Aorta (tissue), 5 donors: ENCODE results near the gene MAP6. TPM values are rescaled to one million over a fixed set of nuclear protein-coding genes. Genes with fewer than 3 reads are reported as not detected.
A peak's percentile ranks its signal among the peaks of the same experiment; 100 is the strongest.

Experiments used
- ATAC-seq: fragments of 200-7000 bp; cut with Tn5 transposase; one replicate; pipeline ENCODE4 v1.9.1; 2022; ENCODE audit warnings: moderate library complexity; ENCODE audit not compliant: low FRiP score
- DNase-seq, 2 donors: peaks; one replicate each; pipeline ENCODE4 v3.0.0-alpha.2; 2020
- H3K27ac ChIP-seq, 2 donors: one replicate each; pipeline ENCODE4 v1.5.1; 2013; ENCODE audit warnings: low read length in 2 of 2, mild to moderate bottlenecking in 2 of 2, moderate library complexity in 2 of 2, control low read depth in 1 of 2, inconsistent platforms in 1 of 2, low read depth in 1 of 2
- H3K27me3 ChIP-seq, 2 donors: one replicate each; pipeline ENCODE4 v1.6.1; 2013; ENCODE audit warnings: control low read depth in 1 of 2, low read length in 1 of 2, mild to moderate bottlenecking in 1 of 2, moderate library complexity in 1 of 2; ENCODE audit not compliant: insufficient read depth in 2 of 2, control insufficient read depth in 1 of 2
- H3K36me3 ChIP-seq, 2 donors: one replicate each; pipeline ENCODE4 v1.6.1; 2013; ENCODE audit warnings: control low read depth in 1 of 2, low read length in 1 of 2, mild to moderate bottlenecking in 1 of 2; ENCODE audit not compliant: insufficient read depth in 2 of 2, control insufficient read depth in 1 of 2
- H3K4me1 ChIP-seq, 2 donors: one replicate each; pipeline ENCODE4 v1.6.1; 2013; ENCODE audit warnings: low read length in 2 of 2, control low read depth in 1 of 2, mild to moderate bottlenecking in 1 of 2, moderate library complexity in 1 of 2; ENCODE audit not compliant: insufficient read depth in 2 of 2, control insufficient read depth in 1 of 2
- H3K4me3 ChIP-seq, 2 donors: one replicate each; pipeline ENCODE4 v1.5.1; 2013; ENCODE audit warnings: low read length in 2 of 2, control low read depth in 1 of 2, mild to moderate bottlenecking in 1 of 2
- H3K9me3 ChIP-seq: one replicate; pipeline ENCODE4 v1.6.1; 2013; ENCODE audit warnings: mild to moderate bottlenecking, low read length; ENCODE audit not compliant: control insufficient read depth
- WGBS, 2 donors: extraction: QIAGEN DNeasy Blood & Tissue Kit; methylation state at CpG; one replicate each; pipeline ENCODE4 v1.1.7; 2013; 5-methylcytosine and 5-hydroxymethylcytosine counted together
- intact Hi-C, 2 donors: fragments of 100-400 bp; cut with DNase I; formaldehyde crosslinking; loops; one replicate each; pipeline versions ENCODE4 v1.14.2 to v1.15.0; 2022
- polyA plus RNA-seq, 2 donors: library from polyadenylated mRNA; stranded (reverse); fragments of 200-250 nt; gene quantifications; one replicate each; pipeline ENCODE4 v1.2.3, GENCODE V29; 2013
- total RNA-seq, 2 donors: library from RNA; stranded (reverse); fragmentation: NEBNext Ultra II Directional; extraction: Animal tissue kit (Norgen Biotek cat#: 25700); gene quantifications; one replicate each; pipeline ENCODE4 v1.2.1, GENCODE V29; 2021
- donor health status: healthy with polysubstance abuse.
- donor health status: Bipolar disorder and iron deficiency.
- donor health status: DM: no; HTN: no; CAD: no.
- donor health status: DM: no; HTN: no; CAD: no.
- donor health status: DM: yes; HTN: yes; CAD: no.

The MAP6 gene
- total and polyA plus RNA-seq, 4 donors, result 6.4 to 16.7 (median 11.3) TPM

DNA sequence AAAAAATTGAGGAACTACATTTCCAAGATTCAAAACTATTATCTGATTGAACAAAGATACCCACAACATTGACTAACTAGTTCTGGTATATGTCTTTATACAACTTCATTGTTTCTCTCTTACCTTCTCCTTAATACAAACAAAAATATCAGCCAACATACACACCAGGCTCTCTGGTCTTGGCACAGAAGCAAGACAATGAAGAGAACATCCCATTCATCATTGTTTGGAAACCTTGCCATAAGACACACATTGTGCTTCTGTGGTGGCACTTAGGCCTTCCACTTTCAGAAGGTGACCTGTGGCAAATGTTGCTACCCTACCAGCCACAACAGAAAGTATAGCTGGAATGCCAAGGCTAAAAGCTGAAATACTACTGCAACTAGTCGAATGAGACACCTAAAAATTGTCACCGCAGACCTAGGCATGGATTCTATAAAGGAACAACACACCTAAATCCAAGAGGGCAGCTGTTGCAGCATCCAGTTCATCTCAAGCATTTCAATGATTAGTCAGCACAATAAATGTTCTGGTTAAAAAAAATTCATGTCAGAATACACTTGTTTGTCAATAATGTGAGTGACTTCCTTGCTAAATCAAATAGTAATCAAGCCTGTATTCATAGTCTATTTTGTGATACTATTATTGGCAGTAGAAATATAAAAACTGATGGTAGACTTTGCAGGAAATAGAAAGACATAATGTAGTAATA, 26.3 kb downstream of the MAP6 start:
- ATAC-seq, result no peak
- Histone ChIP-seq H3K4me1 (peaks cover 0 to 2% of the 10 kb centered on the region in 2 donors), H3K36me3 (no peaks in the 10 kb centered on the region), H3K4me3 (no peak overlapping the region), H3K9me3 (no peaks in the 10 kb centered on the region), H3K27me3 (no peaks in the 10 kb centered on the region), H3K27ac (no peak overlapping the region)
- 92 to 94% methylated on average over 2 of the region's 2 CpGs for WGBS, 2 donors
- intact Hi-C loops, result no loop called here
- DNase-seq, result no peak

DNA sequence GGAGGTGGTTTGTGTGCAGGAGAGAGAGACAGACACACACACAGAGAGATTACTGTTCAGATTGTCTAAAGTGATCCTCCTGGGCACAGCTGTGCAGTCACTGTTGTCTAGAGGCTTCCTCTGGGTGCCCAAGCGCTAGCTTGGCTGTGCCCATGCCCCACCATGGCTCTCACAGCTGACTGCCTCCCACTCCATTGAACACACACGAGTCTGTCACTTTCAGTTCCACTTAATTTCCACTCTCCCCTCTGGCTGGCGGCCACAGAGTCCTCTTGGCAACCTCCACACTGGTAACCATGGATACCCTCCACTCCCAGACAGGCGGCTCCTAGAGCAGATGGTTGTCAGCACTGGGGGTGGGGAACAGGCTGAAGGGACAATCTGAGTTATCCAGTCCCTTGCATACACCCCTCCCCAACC, 29.1 kb downstream of the MAP6 start:
- peaks cover 3 to 5% of the 10 kb centered on the region in 2 donors for H3K4me1 ChIP-seq
- WGBS, 2 donors, result 1 to 2% methylated on average over 4 of the region's 4 CpGs
- intact Hi-C loops, result no loop called here
- no peak overlapping the region for H3K4me3 ChIP-seq
- peak; percentile 86 to 92 for DNase-seq
- no peaks in the 10 kb centered on the region for H3K27me3 ChIP-seq
- H3K9me3 ChIP-seq, result no peaks in the 10 kb centered on the region
- H3K36me3 ChIP-seq, result no peaks in the 10 kb centered on the region
- ATAC-seq, result peak; percentile 84
- H3K27ac ChIP-seq, result no peak overlapping the region

DNA sequence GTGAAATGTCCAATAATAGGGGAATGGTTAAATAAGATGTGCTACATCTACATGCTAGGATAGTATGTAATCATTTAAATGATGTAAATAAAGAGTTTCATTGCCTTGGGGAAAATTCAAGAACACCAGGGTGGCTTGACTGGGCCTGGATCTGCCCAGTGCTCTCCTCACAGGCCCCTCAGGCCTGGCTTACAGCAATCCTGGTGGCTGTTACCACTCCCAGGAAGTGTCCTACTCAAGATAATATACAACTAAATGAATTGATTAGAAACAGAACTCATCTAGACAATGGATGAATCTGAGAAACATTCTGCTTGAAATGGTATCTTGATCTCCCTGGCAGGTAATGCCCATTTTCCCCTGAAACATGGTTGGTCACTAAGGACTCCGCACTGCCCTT, 30.8 kb downstream of the MAP6 start:
- H3K4me3 ChIP-seq, result no peak overlapping the region
- no peaks in the 10 kb centered on the region for H3K36me3 ChIP-seq
- H3K27ac ChIP-seq, result no peak overlapping the region
- WGBS, 2 donors, result 97 to 100% methylated on average over 1 of the region's 1 CpG
- DNase-seq, result no peak
- peaks cover 3 to 6% of the 10 kb centered on the region in 2 donors for H3K4me1 ChIP-seq
- no peaks in the 10 kb centered on the region for H3K27me3 ChIP-seq
- H3K9me3 ChIP-seq, result no peaks in the 10 kb centered on the region
- intact Hi-C loops, result no loop called here
- ATAC-seq, result no peak

DNA sequence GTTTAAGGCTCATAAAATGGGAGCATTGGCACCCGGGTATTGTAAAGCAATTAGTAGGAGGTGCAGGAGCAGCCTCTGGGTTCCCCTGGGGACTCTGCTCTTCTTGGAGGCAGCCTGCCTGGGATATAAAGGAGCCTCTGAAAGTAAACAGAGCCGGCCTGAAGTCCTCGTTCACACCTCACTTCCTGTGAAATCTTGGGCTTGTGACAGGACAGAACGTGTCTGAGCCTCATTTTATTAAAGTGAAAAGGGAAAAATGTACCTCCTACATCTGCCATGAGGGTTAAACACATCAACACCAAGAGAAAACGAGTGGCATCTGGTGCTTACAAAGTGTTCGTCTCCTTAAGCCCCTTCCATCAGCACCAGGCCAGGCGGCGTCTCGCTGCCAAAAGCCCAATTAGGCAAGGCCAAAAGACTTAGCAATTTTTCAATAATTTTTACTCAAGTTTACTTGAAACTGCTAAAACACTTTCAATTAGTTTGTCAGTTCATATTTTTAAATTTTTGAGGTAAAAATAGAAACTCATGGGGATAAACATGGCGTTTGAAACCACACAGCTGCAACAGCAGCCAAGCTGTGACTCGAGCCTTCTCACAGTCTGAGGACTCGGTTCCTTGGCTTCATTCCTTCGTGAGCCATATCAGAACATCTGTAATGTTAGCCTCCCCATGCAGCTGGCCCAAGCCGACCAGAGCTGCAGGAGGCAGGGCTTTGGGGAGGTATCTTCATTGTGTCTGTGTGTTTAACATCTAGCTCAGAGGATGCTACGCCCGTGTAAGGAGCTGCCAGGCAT, 33.6 kb downstream of the MAP6 start:
- Histone ChIP-seq H3K4me1 (peaks cover 3 to 6% of the 10 kb centered on the region in 2 donors), H3K27ac (peak overlapping the region; percentile 8 to 62), H3K36me3 (no peaks in the 10 kb centered on the region), H3K27me3 (no peaks in the 10 kb centered on the region), H3K9me3 (no peaks in the 10 kb centered on the region), H3K4me3 (peak overlapping the region in 1 of 2 donors; percentile 6)
- ATAC-seq (peak; percentile 48), DNase-seq (peak in 1 of 2 donors; percentile 76)
- 17 to 22% methylated on average over 16 of the region's 16 CpGs for WGBS, 2 donors
- intact Hi-C loops, result no loop called here

DNA sequence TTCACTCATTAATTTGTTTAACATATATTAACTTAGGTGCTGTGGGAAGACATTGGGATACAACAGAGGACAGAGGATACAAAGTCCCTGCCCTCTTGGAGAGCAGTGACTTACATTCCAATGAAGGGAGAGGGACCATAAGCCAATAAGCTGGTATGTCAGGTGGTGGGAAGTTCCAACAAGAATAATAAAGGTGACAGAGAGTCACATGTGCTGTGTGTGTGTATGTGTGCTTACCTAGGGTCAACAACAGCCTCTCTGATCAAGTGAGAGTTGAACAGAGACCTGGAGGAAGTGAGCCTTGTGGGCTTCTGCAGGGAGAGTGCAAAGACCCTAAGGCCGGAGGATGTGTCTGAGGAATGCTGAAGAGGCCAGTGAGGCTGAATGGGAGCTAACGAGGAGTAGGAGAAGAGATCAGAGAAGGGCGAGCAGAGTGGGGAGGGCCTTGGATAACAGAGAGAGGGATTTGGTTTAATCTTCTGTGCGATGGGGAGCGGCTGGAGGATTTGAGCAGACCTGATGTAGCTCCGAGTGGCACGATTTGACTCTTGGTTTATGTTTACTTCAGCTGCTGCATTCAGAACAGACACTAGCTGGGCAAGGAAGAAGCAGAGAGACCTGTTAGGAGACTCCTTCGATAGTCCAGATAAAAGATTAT, 35.3 kb downstream of the MAP6 start:
- H3K4me3 ChIP-seq, result no peak overlapping the region
- DNase-seq, result no peak
- H3K36me3 ChIP-seq, result no peaks in the 10 kb centered on the region
- H3K27me3 ChIP-seq, result no peaks in the 10 kb centered on the region
- intact Hi-C loops, result no loop called here
- H3K4me1 ChIP-seq, result peaks cover 2 to 6% of the 10 kb centered on the region in 2 donors
- no peak overlapping the region for H3K27ac ChIP-seq
- WGBS, 2 donors, result 94 to 97% methylated on average over 8 of the region's 8 CpGs
- no peaks in the 10 kb centered on the region for H3K9me3 ChIP-seq
- no peak for ATAC-seq

DNA sequence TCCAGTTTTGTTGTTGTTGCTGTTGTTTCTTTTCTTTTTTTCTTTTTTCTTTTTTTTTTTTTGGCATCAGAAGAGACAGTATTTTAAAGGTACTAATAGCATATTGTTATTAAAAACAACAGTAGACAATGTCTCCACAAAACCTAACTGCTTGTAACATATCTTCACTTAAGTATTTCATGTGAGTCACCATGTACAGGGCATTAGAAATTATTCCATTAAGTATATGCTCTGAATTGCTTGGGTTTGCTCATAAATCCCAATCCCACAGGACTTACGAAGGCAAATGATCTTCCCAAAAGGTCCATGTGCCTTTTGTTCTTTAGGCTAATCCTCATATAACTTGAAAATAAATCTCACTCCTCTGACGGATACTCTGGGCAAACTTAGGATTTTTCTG, 35.9 kb downstream of the MAP6 start:
- H3K4me1 ChIP-seq, result peaks cover 2 to 6% of the 10 kb centered on the region in 2 donors
- no peak for DNase-seq
- H3K36me3 ChIP-seq, result no peaks in the 10 kb centered on the region
- no peak for ATAC-seq
- H3K4me3 ChIP-seq, result no peak overlapping the region
- H3K27ac ChIP-seq, result no peak overlapping the region
- WGBS, 2 donors, result 95 to 97% methylated on average over 2 of the region's 2 CpGs
- no peaks in the 10 kb centered on the region for H3K9me3 ChIP-seq
- intact Hi-C loops, result no loop called here
- no peaks in the 10 kb centered on the region for H3K27me3 ChIP-seq

DNA sequence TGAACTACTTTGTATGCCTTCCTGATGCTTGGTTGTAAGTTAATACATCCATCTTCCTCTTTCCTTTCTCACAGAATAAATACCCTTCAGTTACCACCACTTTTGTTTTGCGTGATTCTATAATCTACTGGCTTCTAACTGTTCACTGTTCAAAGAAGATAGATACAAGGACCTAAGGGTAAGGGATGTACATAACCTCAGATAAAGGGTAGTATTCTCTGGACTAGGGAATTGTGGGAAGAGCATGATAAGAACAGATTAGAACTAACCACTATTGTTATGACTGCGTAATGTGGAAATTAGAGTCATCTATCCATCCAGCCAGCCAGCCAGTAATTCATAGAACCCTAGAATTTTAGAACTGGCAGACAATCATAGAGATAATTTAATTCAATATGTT, 36.4 kb downstream of the MAP6 start:
- no peak overlapping the region for H3K4me3 ChIP-seq
- H3K27me3 ChIP-seq, result no peaks in the 10 kb centered on the region
- WGBS, 2 donors, result 95 to 98% methylated on average over 2 of the region's 2 CpGs
- no peak for ATAC-seq
- H3K36me3 ChIP-seq, result no peaks in the 10 kb centered on the region
- H3K4me1 ChIP-seq, result peaks cover 2 to 6% of the 10 kb centered on the region in 2 donors
- no peak overlapping the region for H3K27ac ChIP-seq
- intact Hi-C loops, result no loop called here
- H3K9me3 ChIP-seq, result no peaks in the 10 kb centered on the region
- no peak for DNase-seq

DNA sequence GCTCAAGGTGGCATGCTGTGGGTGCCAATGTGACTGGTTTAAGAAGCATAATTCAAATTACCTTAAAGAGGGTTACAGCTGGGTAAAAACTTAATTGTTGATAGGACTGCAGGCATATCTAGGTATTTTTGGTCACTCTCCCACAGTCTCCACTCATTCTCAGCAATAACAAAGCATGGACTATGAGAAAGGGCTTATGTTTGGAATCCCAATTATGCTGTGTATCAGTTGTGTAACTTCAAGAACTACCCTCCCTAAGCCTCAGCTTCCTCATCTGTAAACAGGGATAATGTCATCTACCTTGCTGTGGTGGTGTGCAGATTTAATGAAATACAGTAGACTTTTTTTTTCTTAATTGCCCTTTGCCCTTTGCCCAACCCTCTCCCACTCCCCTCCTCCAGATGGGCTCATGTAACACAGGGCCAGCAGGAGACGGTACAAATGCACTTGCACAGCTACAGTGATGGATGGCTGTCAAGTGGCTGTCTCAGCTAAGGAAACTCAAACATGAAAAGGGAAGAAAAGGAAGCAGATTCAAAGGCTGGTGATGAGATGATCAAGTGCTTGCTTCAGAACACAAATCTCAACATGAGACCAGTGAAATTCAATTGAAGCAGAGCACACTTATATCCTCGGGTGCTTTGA, 37.6 kb downstream of the MAP6 start:
- intact Hi-C loops, result no loop called here
- ATAC-seq, result no peak
- 91 to 94% methylated on average over 2 of the region's 2 CpGs for WGBS, 2 donors
- Histone ChIP-seq H3K4me1 (peaks cover 2 to 6% of the 10 kb centered on the region in 2 donors), H3K4me3 (no peak overlapping the region), H3K9me3 (no peaks in the 10 kb centered on the region), H3K27me3 (no peaks in the 10 kb centered on the region), H3K36me3 (no peaks in the 10 kb centered on the region), H3K27ac (no peak overlapping the region)
- no peak for DNase-seq
